Aorta (tissue), 5 donors: ENCODE measurements around the gene ZNF513. TPM values are rescaled to one million over a fixed set of nuclear protein-coding genes. Genes with fewer than 3 reads are reported as not detected.
A peak's percentile ranks its signal among the peaks of the same experiment; 100 is the strongest.

Source experiments
- ATAC-seq: fragments of 200-7000 bp; cut with Tn5 transposase; one replicate; pipeline ENCODE4 v1.9.1; 2022; ENCODE audit warnings: moderate library complexity; ENCODE audit not compliant: low FRiP score
- DNase-seq, 2 donors: peaks; one replicate each; pipeline ENCODE4 v3.0.0-alpha.2; 2020
- H3K27ac ChIP-seq, 2 donors: one replicate each; pipeline ENCODE4 v1.5.1; 2013; ENCODE audit warnings: low read length in 2 of 2, mild to moderate bottlenecking in 2 of 2, moderate library complexity in 2 of 2, control low read depth in 1 of 2, inconsistent platforms in 1 of 2, low read depth in 1 of 2
- H3K27me3 ChIP-seq, 2 donors: one replicate each; pipeline ENCODE4 v1.6.1; 2013; ENCODE audit warnings: control low read depth in 1 of 2, low read length in 1 of 2, mild to moderate bottlenecking in 1 of 2, moderate library complexity in 1 of 2; ENCODE audit not compliant: insufficient read depth in 2 of 2, control insufficient read depth in 1 of 2
- H3K36me3 ChIP-seq, 2 donors: one replicate each; pipeline ENCODE4 v1.6.1; 2013; ENCODE audit warnings: control low read depth in 1 of 2, low read length in 1 of 2, mild to moderate bottlenecking in 1 of 2; ENCODE audit not compliant: insufficient read depth in 2 of 2, control insufficient read depth in 1 of 2
- H3K4me1 ChIP-seq, 2 donors: one replicate each; pipeline ENCODE4 v1.6.1; 2013; ENCODE audit warnings: low read length in 2 of 2, control low read depth in 1 of 2, mild to moderate bottlenecking in 1 of 2, moderate library complexity in 1 of 2; ENCODE audit not compliant: insufficient read depth in 2 of 2, control insufficient read depth in 1 of 2
- H3K4me3 ChIP-seq, 2 donors: one replicate each; pipeline ENCODE4 v1.5.1; 2013; ENCODE audit warnings: low read length in 2 of 2, control low read depth in 1 of 2, mild to moderate bottlenecking in 1 of 2
- H3K9me3 ChIP-seq: one replicate; pipeline ENCODE4 v1.6.1; 2013; ENCODE audit warnings: mild to moderate bottlenecking, low read length; ENCODE audit not compliant: control insufficient read depth
- WGBS, 2 donors: extraction: QIAGEN DNeasy Blood & Tissue Kit; methylation state at CpG; one replicate each; pipeline ENCODE4 v1.1.7; 2013; 5-methylcytosine and 5-hydroxymethylcytosine counted together
- intact Hi-C, 2 donors: fragments of 100-400 bp; cut with DNase I; formaldehyde crosslinking; loops; one replicate each; pipeline versions ENCODE4 v1.14.2 to v1.15.0; 2022
- polyA plus RNA-seq, 2 donors: library from polyadenylated mRNA; stranded (reverse); fragments of 200-250 nt; gene quantifications; one replicate each; pipeline ENCODE4 v1.2.3, GENCODE V29; 2013
- total RNA-seq, 2 donors: library from RNA; stranded (reverse); fragmentation: NEBNext Ultra II Directional; extraction: Animal tissue kit (Norgen Biotek cat#: 25700); gene quantifications; one replicate each; pipeline ENCODE4 v1.2.1, GENCODE V29; 2021
- donor health status: healthy with polysubstance abuse.
- donor health status: Bipolar disorder and iron deficiency.
- donor health status: DM: no; HTN: no; CAD: no.
- donor health status: DM: no; HTN: no; CAD: no.
- donor health status: DM: yes; HTN: yes; CAD: no.

The ZNF513 gene
- total and polyA plus RNA-seq, 4 donors, result 5.5 to 32.7 (median 17.0) TPM

DNA sequence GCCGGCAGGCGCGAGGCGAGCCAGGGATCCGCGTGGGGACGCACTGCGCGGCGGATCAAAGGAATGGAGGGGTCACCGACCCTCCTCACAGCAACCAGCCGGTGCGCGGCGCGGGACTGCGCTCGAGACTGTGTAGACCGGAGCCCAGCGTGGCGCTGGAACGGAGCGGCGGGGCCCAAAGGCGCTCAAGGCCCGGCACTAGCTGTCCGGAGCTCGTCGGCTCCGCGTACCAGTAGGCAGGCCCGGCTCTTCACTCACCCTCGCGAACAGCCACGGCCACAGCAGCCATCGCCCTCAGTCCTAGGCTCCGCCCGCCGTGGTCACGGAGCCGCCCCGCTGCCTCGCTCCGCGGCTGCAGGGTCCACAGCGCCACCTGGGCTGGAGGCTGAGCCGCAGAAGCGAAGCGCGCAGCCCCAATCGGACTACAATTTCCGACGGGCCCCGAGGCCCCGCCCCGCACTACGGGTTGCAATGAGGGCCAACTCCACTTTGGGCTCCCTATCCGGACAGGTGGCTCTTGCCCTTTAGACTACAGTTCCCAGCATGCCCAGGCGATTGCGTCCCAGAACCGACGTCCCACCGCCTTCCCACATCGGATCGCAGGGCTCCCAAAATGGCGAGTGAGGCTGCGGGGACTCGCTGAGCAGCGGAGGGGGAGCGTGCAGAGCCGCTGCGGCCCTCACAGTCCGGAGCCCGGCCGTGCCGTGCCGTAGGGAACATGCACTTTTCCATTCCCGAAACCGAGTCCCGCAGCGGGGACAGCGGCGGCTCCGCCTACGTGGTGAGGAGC, 10.3 kb downstream of the ZNF513 start, which contains the start of the genes EIF2B4 and SNX17:
TSS of gene EIF2B4 (minus strand) at position 313 of the 790 bp plus-strand sequence. CDS start at position 289, 24 bp downstream.
TSS of gene SNX17 (plus strand) at position 591 of the 790 bp plus-strand sequence. CDS start at position 719, 128 bp downstream.
- no peaks in the 10 kb centered on the region for H3K9me3 ChIP-seq
- peak; percentile 99 for ATAC-seq
- WGBS, 2 donors, result 0% methylated on average over 80 to 85 of the region's 85 CpGs
- peak within 1 kb of the TSS; percentile 69 to 82 for H3K4me3 ChIP-seq
- H3K36me3 ChIP-seq, result peaks cover 4 to 5% of the 10 kb centered on the region in 2 donors
- no peaks in the 10 kb centered on the region for H3K4me1 ChIP-seq
- peak; percentile 100 for DNase-seq
- intact Hi-C loops, result loop anchor here (2.0 to 5.0 kb wide), 2 partner anchors 13 to 37 kb away; partner anchors contain the start of genes GTF3C2 (in 1 of the 2) and PPM1G (in 1 of the 2)
- H3K27ac ChIP-seq, result peak within 1 kb of the TSS in 1 of 2 donors; percentile 90
- no peaks in the 10 kb centered on the region for H3K27me3 ChIP-seq

DNA sequence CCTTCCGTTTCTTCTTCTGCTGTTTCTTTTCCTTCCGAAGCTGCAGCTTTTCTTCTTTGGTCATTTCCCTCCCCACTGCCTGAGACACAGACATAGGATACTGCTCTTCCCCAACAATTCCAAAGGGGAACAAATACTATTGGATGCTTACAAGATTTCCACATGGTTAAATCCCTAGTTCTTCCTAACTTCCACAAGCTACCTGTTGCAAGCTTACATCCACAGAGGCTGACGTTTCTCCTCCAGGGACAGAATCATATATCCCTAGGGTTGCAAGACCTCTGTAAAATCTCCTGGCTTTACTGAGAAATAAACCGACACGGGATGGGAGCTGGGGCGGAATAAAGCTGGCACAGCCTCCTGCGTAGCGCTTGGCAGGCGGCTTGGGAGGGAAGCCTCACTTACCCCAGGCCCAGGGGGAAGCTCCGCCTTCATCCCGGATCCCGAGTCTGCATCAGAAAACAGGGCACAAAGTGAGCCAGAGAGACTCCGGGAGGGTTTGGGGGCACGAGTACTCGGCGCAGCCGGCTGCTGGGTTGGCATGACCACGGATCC, 11.0 kb downstream of the ZNF513 start:
- DNase-seq, result peak in 1 of 2 donors; percentile 77
- intact Hi-C loops, result loop anchor here (2.0 to 5.0 kb wide), 2 partner anchors 13 to 38 kb away; partner anchors contain the start of genes GTF3C2 (in 1 of the 2) and PPM1G (in 1 of the 2)

DNA sequence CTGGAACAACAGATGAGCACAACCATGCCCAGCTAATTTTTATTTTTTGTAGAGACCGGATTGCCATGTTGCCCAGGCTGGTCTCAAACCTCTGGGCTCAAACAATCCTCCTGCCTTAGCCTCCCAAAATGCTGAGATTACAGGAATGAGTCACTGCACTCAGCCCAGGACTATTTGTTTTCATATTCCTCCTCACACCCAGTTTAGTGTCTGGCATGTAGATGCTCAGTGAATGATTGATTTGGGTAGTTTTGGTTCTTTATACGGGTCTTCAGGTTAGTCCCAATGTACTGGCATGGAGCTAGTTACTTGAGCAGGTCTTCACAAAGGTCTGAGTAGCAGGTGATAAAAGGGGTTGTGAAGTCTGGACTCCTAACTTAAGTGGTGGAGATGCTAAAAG, 16.6 kb downstream of the ZNF513 start:
- WGBS, 2 donors, result 71 to 74% methylated on average over 2 of the region's 2 CpGs
- DNase-seq, result no peak
- Histone ChIP-seq H3K27ac (no peak overlapping the region), H3K36me3 (peaks cover 4 to 14% of the 10 kb centered on the region in 2 donors), H3K9me3 (no peaks in the 10 kb centered on the region), H3K4me3 (no peak overlapping the region), H3K27me3 (no peaks in the 10 kb centered on the region), H3K4me1 (no peaks in the 10 kb centered on the region)
- intact Hi-C loops, result no loop called here
- no peak for ATAC-seq

More for the DNA sequence above, 11.0 kb downstream of the ZNF513 start:
- Histone ChIP-seq H3K9me3 (no peaks in the 10 kb centered on the region), H3K4me3 (peak overlapping the region; percentile 57 to 82), H3K36me3 (peaks cover 4 to 7% of the 10 kb centered on the region in 2 donors), H3K4me1 (no peaks in the 10 kb centered on the region), H3K27ac (peak overlapping the region in 1 of 2 donors; percentile 90), H3K27me3 (no peaks in the 10 kb centered on the region)
- WGBS, 2 donors, result 1 to 2% methylated on average over 18 of the region's 18 CpGs
- peak; percentile 45 for ATAC-seq

DNA sequence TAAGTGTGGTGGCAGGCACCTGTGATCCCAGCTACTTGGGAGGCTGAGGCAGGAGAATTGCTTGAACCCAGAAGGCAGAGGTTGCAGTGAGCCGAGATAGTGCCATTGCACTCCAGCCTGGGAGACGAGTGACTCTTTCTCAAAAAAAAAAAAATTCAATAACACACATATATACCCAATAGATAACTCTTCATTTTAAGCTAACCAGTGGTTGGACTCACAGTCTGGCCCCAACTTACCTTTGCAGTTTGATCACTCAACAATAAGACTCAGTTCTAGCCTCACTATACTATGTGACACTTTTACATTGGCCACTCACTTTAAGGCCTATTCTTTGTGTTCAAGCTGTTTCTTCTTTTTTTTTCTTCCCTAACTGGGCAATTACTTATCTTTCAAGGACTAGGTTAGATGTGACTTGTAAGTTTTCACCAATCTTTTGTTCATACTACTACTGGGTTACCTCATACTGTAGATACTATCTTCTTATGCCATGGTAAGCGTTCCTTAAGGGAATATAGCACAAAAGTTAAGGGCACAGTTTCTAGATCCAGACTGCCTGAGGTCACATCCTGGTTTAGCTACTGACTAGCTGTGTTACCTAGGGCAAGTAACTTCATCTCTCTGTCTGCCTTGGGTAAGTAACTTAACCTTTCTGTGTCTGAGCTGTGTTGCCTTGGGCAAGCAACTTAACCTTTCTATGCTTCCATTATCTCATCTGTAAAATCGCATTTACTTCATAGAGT, 17.7 kb downstream of the ZNF513 start:
- no peaks in the 10 kb centered on the region for H3K27me3 ChIP-seq
- H3K4me3 ChIP-seq, result no peak overlapping the region
- ATAC-seq (no peak), DNase-seq (no peak)
- no peak overlapping the region for H3K27ac ChIP-seq
- no peaks in the 10 kb centered on the region for H3K4me1 ChIP-seq
- intact Hi-C loops, result no loop called here
- peaks cover 4 to 14% of the 10 kb centered on the region in 2 donors for H3K36me3 ChIP-seq
- WGBS, 2 donors, result 79 to 83% methylated on average over 4 of the region's 4 CpGs
- no peaks in the 10 kb centered on the region for H3K9me3 ChIP-seq

DNA sequence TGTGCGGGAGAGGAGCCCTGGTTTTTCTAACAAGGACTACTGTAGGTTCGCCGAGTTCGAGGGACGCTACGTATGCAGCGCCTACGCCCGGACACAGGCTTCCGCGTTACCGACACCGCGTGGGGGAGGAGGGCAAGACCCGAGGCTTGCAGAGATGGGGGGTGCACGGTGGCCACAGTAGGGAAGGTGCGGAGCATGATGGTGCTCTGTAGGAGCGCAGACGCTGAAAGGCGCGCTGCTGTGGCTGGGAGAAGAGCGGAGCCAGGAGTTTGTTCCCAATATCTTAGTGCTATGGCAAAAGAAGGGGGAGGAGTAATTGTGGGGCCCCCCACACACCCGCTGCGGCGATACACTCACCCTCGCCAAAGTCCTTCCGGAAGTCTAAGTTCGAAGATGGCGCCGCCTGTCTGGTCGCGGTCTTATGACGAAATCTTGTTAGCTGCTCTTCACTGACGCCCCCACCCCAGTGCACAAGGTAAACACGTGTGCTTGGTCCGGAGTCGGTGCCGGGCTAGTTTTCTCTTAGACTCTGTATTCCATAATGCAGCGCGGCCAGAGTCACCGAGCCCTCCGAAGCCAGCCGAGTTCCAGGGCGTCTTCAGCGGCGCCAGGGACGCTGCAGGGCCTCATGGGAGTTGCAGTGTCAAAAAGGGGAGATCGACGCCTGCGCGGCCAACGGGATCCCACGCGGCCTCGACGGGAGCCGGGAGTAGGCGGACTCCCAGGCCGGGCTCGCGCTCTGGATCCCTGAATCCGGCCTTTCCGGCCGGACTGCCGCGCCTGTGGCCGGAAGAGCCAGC, 24.0 kb downstream of the ZNF513 start, which contains the start of gene GTF3C2:
TSS of gene GTF3C2 (minus strand) at position 383 of the 800 bp plus-strand sequence. CDS start 13,210 bp downstream, outside the sequence.
- WGBS, 2 donors, result 0% methylated on average over 66 to 67 of the region's 67 CpGs
- DNase-seq (peak; percentile 95 to 97), ATAC-seq (peak; percentile 98)
- intact Hi-C loops, result loop anchor here in 1 of 2 donors (2.0 kb wide), 2 partner anchors 14 to 72 kb away; partner anchors contain the start of genes EIF2B4, NRBP1 and SNX17
- H3K27me3 ChIP-seq, result no peaks in the 10 kb centered on the region
- peak within 1 kb of the TSS in 1 of 2 donors; percentile 55 for H3K27ac ChIP-seq
- H3K4me3 ChIP-seq, result peak within 1 kb of the TSS; percentile 63 to 80
- no peaks in the 10 kb centered on the region for H3K36me3 ChIP-seq
- no peaks in the 10 kb centered on the region for H3K4me1 ChIP-seq
- no peaks in the 10 kb centered on the region for H3K9me3 ChIP-seq

DNA sequence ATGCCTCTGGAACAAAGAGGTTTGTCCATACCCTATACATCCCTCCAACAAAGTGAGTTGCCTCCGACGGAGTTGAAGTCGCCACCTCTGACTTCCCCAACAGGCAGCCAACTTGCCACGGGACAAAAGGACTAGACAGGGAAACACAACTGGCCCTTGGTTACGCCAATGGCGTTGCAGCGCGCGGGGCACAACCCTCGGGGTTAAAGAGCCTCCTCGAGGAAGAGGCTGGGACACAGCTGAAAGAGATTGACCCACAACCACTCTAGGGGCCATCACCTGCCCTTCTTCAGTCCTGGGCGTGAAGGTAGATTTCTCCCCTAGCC, 24.5 kb downstream of the ZNF513 start:
- 0 to 1% methylated on average over 12 of the region's 12 CpGs for WGBS, 2 donors

DNA sequence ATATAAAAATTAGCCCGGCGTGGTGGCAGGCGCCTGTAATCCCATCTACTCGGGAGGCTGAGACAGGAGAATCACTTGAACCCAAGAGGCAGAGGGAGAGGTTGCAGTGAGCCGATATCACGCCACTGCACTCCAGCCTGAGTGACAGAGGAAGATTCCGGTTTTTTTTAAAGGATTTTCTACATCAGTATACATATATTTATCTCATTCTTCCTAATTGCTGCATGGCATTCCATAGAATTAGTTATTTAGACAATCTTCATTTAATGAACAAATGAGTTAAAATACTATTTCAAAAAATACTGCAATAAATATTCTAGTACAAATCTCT, 26.0 kb downstream of the ZNF513 start:
- DNase-seq (no peak), ATAC-seq (no peak)
- Histone ChIP-seq H3K9me3 (no peaks in the 10 kb centered on the region), H3K4me3 (no peak overlapping the region), H3K27ac (no peak overlapping the region), H3K36me3 (no peaks in the 10 kb centered on the region), H3K27me3 (no peaks in the 10 kb centered on the region), H3K4me1 (no peaks in the 10 kb centered on the region)
- intact Hi-C loops, result no loop called here
- WGBS, 2 donors, result 91 to 92% methylated on average over 7 of the region's 7 CpGs

More for the DNA sequence above, 24.5 kb downstream of the ZNF513 start:
- Histone ChIP-seq H3K4me1 (no peaks in the 10 kb centered on the region), H3K4me3 (peak overlapping the region; percentile 63 to 80), H3K9me3 (no peaks in the 10 kb centered on the region), H3K27me3 (no peaks in the 10 kb centered on the region), H3K27ac (peak overlapping the region in 1 of 2 donors; percentile 55), H3K36me3 (no peaks in the 10 kb centered on the region)
- peak; percentile 39 for ATAC-seq
- DNase-seq, result peak; percentile 71 to 81
- intact Hi-C loops, result loop anchor here in 1 of 2 donors (2.0 kb wide), 2 partner anchors 15 to 73 kb away; partner anchors contain the start of genes EIF2B4, NRBP1 and SNX17
